Testis (tissue), 3 donors: ENCODE measurements around the gene SLC30A10. TPM values are rescaled to one million over a fixed set of nuclear protein-coding genes. Genes with fewer than 3 reads are reported as not detected.

Experiments
- DNase-seq: peaks from one replicate; pipeline ENCODE4 v3.0.0-alpha.2; 2019
- H3K27ac ChIP-seq, 2 donors: fragments of 200-600 bp; sonication (generic); one replicate each; pipeline ENCODE4 v1.5.1; 2019
- H3K27me3 ChIP-seq: fragments of 200-600 bp; sonication (generic); one replicate; pipeline ENCODE4 v1.5.1; 2019
- H3K36me3 ChIP-seq: fragments of 200-600 bp; sonication (generic); one replicate; pipeline ENCODE4 v1.5.1; 2017; ENCODE audit warnings: low read depth; ENCODE audit errors: missing control alignments
- H3K4me1 ChIP-seq: fragments of 200-600 bp; sonication (generic); one replicate; pipeline ENCODE4 v1.5.1; 2019
- H3K4me3 ChIP-seq, 2 donors: fragments of 200-600 bp; sonication (generic); one replicate each; pipeline ENCODE4 v1.5.1; 2017 to 2019
- H3K9me3 ChIP-seq: fragments of 200-600 bp; sonication (generic); one replicate; pipeline ENCODE4 v1.5.1; 2017
- POLR2A ChIP-seq: fragments of 450-650 bp; IDR thresholded peaks from one replicate; pipeline ENCODE4 v1.6.1; 2017; ENCODE audit warnings: antibody characterized with exemption, mild to moderate bottlenecking, moderate library complexity
- WGBS, 2 donors: methylation state at CpG; one replicate each; pipeline ENCODE4 v1.1.5; 2018; 5-methylcytosine and 5-hydroxymethylcytosine counted together
- intact Hi-C: fragments of 100-400 bp; cut with DNase I; formaldehyde crosslinking; loops from one replicate; pipeline ENCODE4 v1.15.1; 2023; ENCODE audit warnings: low total_unique reads
- polyA plus RNA-seq: library from polyadenylated mRNA; stranded (reverse); fragments of 350-450 nt; fragmentation: Illumina TruSeq; extraction: RNeasy Lipid Tissue Mini Kit (QIAGEN cat#74804); gene quantifications from one replicate; pipeline ENCODE4 v1.2.3, GENCODE V29; 2014; ENCODE audit warnings: low read depth, low replicate concordance; ENCODE audit not compliant: insufficient read depth
- total RNA-seq, 2 donors: library from RNA; depleted of rRNA; stranded (reverse); fragments of >200 nt; gene quantifications; one replicate each; pipeline ENCODE4 v1.2.3, GENCODE V29; 2016
- TF ChIP-seq, protein P1 (sequence below), 3 experiments: fragments of 450-650 bp in 2 of 3; fragments of 200-600 bp in 1 of 3; sonication (generic) in 1 of 3; IDR thresholded peaks; one replicate each; pipeline ENCODE4 v1.5.1; 2016 to 2019; ENCODE audit warnings: antibody characterized with exemption in 3 of 3, mild to moderate bottlenecking in 2 of 3, moderate library complexity in 1 of 3

SLC30A10 gene
- total and polyA plus RNA-seq, 3 donors from 2014 or later: 2.2 to 4.0 (median 2.4) TPM

DNA sequence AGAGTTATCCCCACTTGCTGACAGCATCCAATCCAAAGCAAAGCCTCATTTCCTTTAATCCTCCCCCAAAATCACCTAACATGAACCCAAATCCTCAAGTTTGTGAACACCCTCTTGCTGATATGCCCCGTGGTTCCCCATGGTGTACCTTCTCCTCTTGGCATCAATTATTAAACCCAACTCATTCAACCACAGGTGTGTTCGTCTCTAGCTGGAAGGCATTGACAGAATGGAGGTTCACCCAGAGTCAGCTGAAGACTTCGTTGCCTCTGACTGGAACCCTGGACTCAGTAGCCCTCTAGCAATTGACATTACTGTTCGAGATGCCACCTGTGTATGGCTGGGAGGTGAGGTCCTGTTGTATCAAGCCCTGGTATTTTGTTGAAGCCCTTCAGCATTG, 22.8 kb downstream of the SLC30A10 start:
- no peak overlapping the region for H3K27ac ChIP-seq
- H3K4me3 ChIP-seq: no peak overlapping the region
- no peak for TF ChIP-seq POLR2A
- TF ChIP-seq, protein P1, sequence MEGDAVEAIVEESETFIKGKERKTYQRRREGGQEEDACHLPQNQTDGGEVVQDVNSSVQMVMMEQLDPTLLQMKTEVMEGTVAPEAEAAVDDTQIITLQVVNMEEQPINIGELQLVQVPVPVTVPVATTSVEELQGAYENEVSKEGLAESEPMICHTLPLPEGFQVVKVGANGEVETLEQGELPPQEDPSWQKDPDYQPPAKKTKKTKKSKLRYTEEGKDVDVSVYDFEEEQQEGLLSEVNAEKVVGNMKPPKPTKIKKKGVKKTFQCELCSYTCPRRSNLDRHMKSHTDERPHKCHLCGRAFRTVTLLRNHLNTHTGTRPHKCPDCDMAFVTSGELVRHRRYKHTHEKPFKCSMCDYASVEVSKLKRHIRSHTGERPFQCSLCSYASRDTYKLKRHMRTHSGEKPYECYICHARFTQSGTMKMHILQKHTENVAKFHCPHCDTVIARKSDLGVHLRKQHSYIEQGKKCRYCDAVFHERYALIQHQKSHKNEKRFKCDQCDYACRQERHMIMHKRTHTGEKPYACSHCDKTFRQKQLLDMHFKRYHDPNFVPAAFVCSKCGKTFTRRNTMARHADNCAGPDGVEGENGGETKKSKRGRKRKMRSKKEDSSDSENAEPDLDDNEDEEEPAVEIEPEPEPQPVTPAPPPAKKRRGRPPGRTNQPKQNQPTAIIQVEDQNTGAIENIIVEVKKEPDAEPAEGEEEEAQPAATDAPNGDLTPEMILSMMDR (IDR thresholded peaks at IDR 0.05): no peak
- intact Hi-C loops: no loop called here
- H3K4me1 ChIP-seq: peaks cover 2% of the 10 kb centered on the region
- no peaks in the 10 kb centered on the region for H3K36me3 ChIP-seq
- H3K27me3 ChIP-seq: no peaks in the 10 kb centered on the region
- DNase-seq: no peak
- WGBS, 2 donors: 85 to 95% methylated on average over 4 of the region's 4 CpGs
- H3K9me3 ChIP-seq: no peaks in the 10 kb centered on the region

DNA sequence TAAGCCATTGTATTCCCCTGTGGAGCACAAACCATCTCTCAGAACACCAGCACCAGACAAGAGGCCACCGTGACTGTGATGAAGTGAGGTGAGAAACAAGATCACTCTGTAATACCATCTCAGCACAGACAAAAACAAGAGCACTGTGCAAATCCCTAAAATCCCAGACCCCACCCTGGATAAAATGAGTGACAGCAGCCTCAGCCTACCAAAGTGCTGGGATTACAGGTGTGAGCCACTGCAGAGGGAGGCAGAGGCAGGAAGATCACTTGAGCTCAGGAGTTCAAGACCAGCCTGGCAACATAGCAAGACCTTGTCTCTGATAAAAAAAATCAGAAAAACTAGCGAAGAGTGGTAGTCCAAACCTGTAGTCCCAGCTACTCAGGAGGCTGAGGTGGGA, 23.4 kb downstream of the SLC30A10 start:
- Histone ChIP-seq H3K4me1 (peaks cover 6% of the 10 kb centered on the region), H3K4me3 (no peak overlapping the region), H3K27ac (no peak overlapping the region), H3K36me3 (no peaks in the 10 kb centered on the region), H3K9me3 (no peaks in the 10 kb centered on the region), H3K27me3 (no peaks in the 10 kb centered on the region)
- 64 to 94% methylated on average over 2 of the region's 2 CpGs for WGBS, 2 donors
- no peak for DNase-seq
- TF ChIP-seq, protein P1 (IDR thresholded peaks at IDR 0.05): no peak
- TF ChIP-seq POLR2A: no peak
- intact Hi-C loops: no loop called here

- no peaks in the 10 kb centered on the region for H3K36me3 ChIP-seq
- H3K27me3 ChIP-seq: no peaks in the 10 kb centered on the region
- no peak overlapping the region for H3K4me3 ChIP-seq
- no peak overlapping the region for H3K27ac ChIP-seq
- no peak for TF ChIP-seq POLR2A
- TF ChIP-seq, protein P1 (IDR thresholded peaks at IDR 0.05): no peak
- WGBS, 2 donors: 64 to 65% methylated on average over 5 of the region's 5 CpGs
- H3K4me1 ChIP-seq: peaks cover 6% of the 10 kb centered on the region
- no peaks in the 10 kb centered on the region for H3K9me3 ChIP-seq
- no peak for DNase-seq
- intact Hi-C loops: no loop called here
These were observed 24.9 kb downstream of the SLC30A10 start for GRCh38 chr1:219903353-219903871.

GRCh38 chr1:219902951-219903350, 25.4 kb downstream of the SLC30A10 start:
- 35 to 38% methylated on average over 4 of the region's 4 CpGs for WGBS, 2 donors
- peak; percentile 54 for DNase-seq
- intact Hi-C loops: no loop called here

More at GRCh38 chr1:219902951-219903350, 25.4 kb downstream of the SLC30A10 start:
- Histone ChIP-seq H3K4me3 (no peak overlapping the region), H3K36me3 (no peaks in the 10 kb centered on the region), H3K9me3 (no peaks in the 10 kb centered on the region), H3K4me1 (peaks cover 6% of the 10 kb centered on the region), H3K27me3 (no peaks in the 10 kb centered on the region), H3K27ac (no peak overlapping the region)
- TF ChIP-seq, protein P1 (IDR thresholded peaks at IDR 0.05): no peak
- TF ChIP-seq POLR2A: no peak
